Measurements from ENCODE around the gene MBNL2. TPM values are rescaled to one million over a fixed set of nuclear protein-coding genes. Genes with fewer than 3 reads are reported as not detected.

Gene MBNL2
- polyA plus RNA-seq, 4 donors, result 59.5 to 70.3 (median 67.7) TPM

GRCh38 chr13:97266772-97267417 lies 44.8 kb downstream of the MBNL2 start:
- no peak for DNase-seq (ENCODE audit: low read depth in 4 of 4, low spot score in 3 of 4)

- no peak for DNase-seq (ENCODE audit: low read depth in 4 of 4, low spot score in 3 of 4)
Measured at GRCh38 chr13:97267418-97268059, 45.4 kb downstream of the MBNL2 start.

GRCh38 chr13:97268772-97269171 lies 46.6 kb downstream of the MBNL2 start:
- DNase-seq (ENCODE audit: low read depth in 4 of 4, low spot score in 3 of 4), result no peak

- DNase-seq (ENCODE audit: low read depth in 4 of 4, low spot score in 3 of 4), result no peak
Measured at GRCh38 chr13:97269603-97270002, 47.5 kb downstream of the MBNL2 start.

GRCh38 chr13:97272526-97272925 lies 50.4 kb downstream of the MBNL2 start:
- DNase-seq (ENCODE audit: low read depth in 4 of 4, low spot score in 3 of 4), result no peak

GRCh38 chr13:97273341-97273831 lies 51.3 kb downstream of the MBNL2 start:
- no peak for DNase-seq (ENCODE audit: low read depth in 4 of 4, low spot score in 3 of 4)

- no peak for DNase-seq (ENCODE audit: low read depth in 4 of 4, low spot score in 3 of 4)
Measured at GRCh38 chr13:97274829-97275649, 52.9 kb downstream of the MBNL2 start.

GRCh38 chr13:97275776-97276501 lies 53.8 kb downstream of the MBNL2 start:
- DNase-seq (ENCODE audit: low read depth in 4 of 4, low spot score in 3 of 4), result no peak

GRCh38 chr13:97276862-97277269 lies 54.7 kb downstream of the MBNL2 start:
- no peak for DNase-seq (ENCODE audit: low read depth in 4 of 4, low spot score in 3 of 4)

- no peak for DNase-seq (ENCODE audit: low read depth in 4 of 4, low spot score in 3 of 4)
Measured at GRCh38 chr13:97278435-97279411, 56.6 kb downstream of the MBNL2 start.

GRCh38 chr13:97279913-97280312 lies 57.8 kb downstream of the MBNL2 start:
- peak in 2 of 4 donors; percentile 48 to 65 for DNase-seq (ENCODE audit: low read depth in 4 of 4, low spot score in 3 of 4)

GRCh38 chr13:97280478-97280877 lies 58.3 kb downstream of the MBNL2 start:
- no peak for DNase-seq (ENCODE audit: low read depth in 4 of 4, low spot score in 3 of 4)

- DNase-seq (ENCODE audit: low read depth in 4 of 4, low spot score in 3 of 4), result no peak
Measured at GRCh38 chr13:97281028-97281427, 58.9 kb downstream of the MBNL2 start.

- no peak for DNase-seq (ENCODE audit: low read depth in 4 of 4, low spot score in 3 of 4)
Measured at GRCh38 chr13:97282705-97283104, 60.6 kb downstream of the MBNL2 start.

- DNase-seq (ENCODE audit: low read depth in 4 of 4, low spot score in 3 of 4), result no peak
Measured at GRCh38 chr13:97283888-97284287, 61.8 kb downstream of the MBNL2 start.

- DNase-seq (ENCODE audit: low read depth in 4 of 4, low spot score in 3 of 4), result no peak
Measured at GRCh38 chr13:97284558-97284957, 62.4 kb downstream of the MBNL2 start.

GRCh38 chr13:97285221-97285955 lies 63.3 kb downstream of the MBNL2 start:
- DNase-seq (ENCODE audit: low read depth in 4 of 4, low spot score in 3 of 4), result no peak

- no peak for DNase-seq (ENCODE audit: low read depth in 4 of 4, low spot score in 3 of 4)
Measured at GRCh38 chr13:97286317-97287046, 64.3 kb downstream of the MBNL2 start.

All from right renal pelvis (tissue), 4 donors.